Right cardiac atrium (tissue), 5 donors: ENCODE measurements around the gene ZCCHC24. TPM values are rescaled to one million over a fixed set of nuclear protein-coding genes. Genes with fewer than 3 reads are reported as not detected.
A peak's percentile ranks its signal among the peaks of the same experiment; 100 is the strongest.
"Not testable (repeated sequence)": the region's sequence is repeated elsewhere in the genome, so short reads cannot be mapped to it uniquely, and the experiment has no call there.

Experiments used
- ATAC-seq, 2 donors: fragments of 200-7000 bp; cut with Tn5 transposase; one replicate each; pipeline versions ENCODE4 v1.8.0 to v1.9.1; 2020; ENCODE audit warnings: moderate library complexity in 2 of 2, mild to moderate bottlenecking in 1 of 2
- DNase-seq, 3 donors: peaks; one replicate each; pipeline ENCODE4 v3.0.0-alpha.2; 2020
- H3K27ac ChIP-seq: one replicate; pipeline ENCODE4 v1.5.1; 2013; ENCODE audit warnings: mild to moderate bottlenecking, low read length, control low read depth, moderate library complexity
- H3K27me3 ChIP-seq: one replicate; pipeline ENCODE4 v1.6.1; 2013; ENCODE audit not compliant: control insufficient read depth, insufficient read depth
- H3K4me1 ChIP-seq: one replicate; pipeline ENCODE4 v1.6.1; 2013; ENCODE audit warnings: low read length; ENCODE audit not compliant: control insufficient read depth, insufficient read depth
- H3K4me3 ChIP-seq: one replicate; pipeline ENCODE4 v1.5.1; 2013; ENCODE audit warnings: low read length, control low read depth
- H3K9me3 ChIP-seq: one replicate; pipeline ENCODE4 v1.6.1; 2013; ENCODE audit warnings: low read length; ENCODE audit not compliant: control insufficient read depth
- whole genome bisulfite sequencing: extraction: QIAGEN DNeasy Blood & Tissue Kit; methylation state at CpG from one replicate; pipeline ENCODE4 v1.1.7; 2013; 5-methylcytosine and 5-hydroxymethylcytosine counted together
- intact Hi-C, 4 donors: fragments of 100-400 bp; cut with DNase I; formaldehyde crosslinking; loops; one replicate each; pipeline versions ENCODE4 v1.11.0 to v1.14.0; 2022 to 2023
- polyA plus RNA-seq: library from polyadenylated mRNA; stranded (reverse); fragments of 200-250 nt; gene quantifications from one replicate; pipeline ENCODE4 v1.2.3, GENCODE V29; 2013
- total RNA-seq, 4 donors: library from RNA; stranded (reverse); fragmentation: NEBNext Ultra II Directional; extraction: Animal tissue kit (Norgen Biotek cat#: 25700); gene quantifications; one replicate each; pipeline ENCODE4 v1.2.1, GENCODE V29; 2021
- donor health status: healthy with polysubstance abuse.
- donor health status: DM: no; HTN: yes; CAD: no.
- donor health status: DM: no; HTN: no; CAD: no.
- donor health status: DM: no; HTN: yes; CAD: no; lungs with severe emphysema.
- donor health status: DM: yes; HTN: yes; CAD: no.

Gene ZCCHC24
- total and polyA plus RNA-seq, 5 donors: 31.3 to 75.3 (median 62.0) TPM

GRCh38 chr10:79339266-79339665 lies 106.2 kb downstream of the ZCCHC24 start:
- ATAC-seq: no peak
- 86% methylated on average over 3 of the region's 3 CpGs for WGBS

GRCh38 chr10:79337783-79338469 lies 107.5 kb downstream of the ZCCHC24 start:
- 95% methylated on average over 7 of the region's 11 CpGs for WGBS
- ATAC-seq, H3K27ac ChIP-seq, H3K27me3 ChIP-seq, H3K4me1 ChIP-seq, H3K9me3 ChIP-seq, H3K4me3 ChIP-seq, intact Hi-C loops, DNase-seq: not testable (repeated sequence)

More at GRCh38 chr10:79339266-79339665, 106.2 kb downstream of the ZCCHC24 start:
- intact Hi-C loops: no loop called here
- no peak overlapping the region for H3K4me3 ChIP-seq
- H3K9me3 ChIP-seq: no peaks in the 10 kb centered on the region
- no peaks in the 10 kb centered on the region for H3K27me3 ChIP-seq
- no peak overlapping the region for H3K27ac ChIP-seq
- DNase-seq: no peak
- peaks cover 6% of the 10 kb centered on the region for H3K4me1 ChIP-seq

- intact Hi-C loops: no loop called here
- ATAC-seq: no peak
- Histone ChIP-seq H3K4me3 (no peak overlapping the region), H3K27ac (no peak overlapping the region), H3K27me3 (no peaks in the 10 kb centered on the region), H3K4me1 (no peaks in the 10 kb centered on the region), H3K9me3 (no peaks in the 10 kb centered on the region)
- no peak for DNase-seq
- WGBS: 62% methylated on average over 7 of the region's 7 CpGs
Measured at GRCh38 chr10:79336739-79337138, 108.7 kb downstream of the ZCCHC24 start.

- DNase-seq (no peak), ATAC-seq (no peak)
- H3K4me1 ChIP-seq: no peaks in the 10 kb centered on the region
- intact Hi-C loops: no loop called here
- H3K27ac ChIP-seq: no peak overlapping the region
- H3K9me3 ChIP-seq: no peaks in the 10 kb centered on the region
- 95% methylated on average over 3 of the region's 3 CpGs for WGBS
- no peak overlapping the region for H3K4me3 ChIP-seq
- H3K27me3 ChIP-seq: no peaks in the 10 kb centered on the region
Measured at GRCh38 chr10:79336276-79336675, 109.1 kb downstream of the ZCCHC24 start.

- peak in 1 of 3 donors; percentile 62 for DNase-seq
- ATAC-seq: peak; percentile 38 to 64
- Histone ChIP-seq H3K27ac (no peak overlapping the region), H3K4me3 (no peak overlapping the region), H3K9me3 (no peaks in the 10 kb centered on the region), H3K4me1 (no peaks in the 10 kb centered on the region), H3K27me3 (no peaks in the 10 kb centered on the region)
- intact Hi-C loops: no loop called here
- 77% methylated on average over 13 of the region's 13 CpGs for WGBS
Measured at GRCh38 chr10:79335470-79336235, 109.8 kb downstream of the ZCCHC24 start.

- H3K4me1 ChIP-seq: no peaks in the 10 kb centered on the region
- DNase-seq: no peak
- intact Hi-C loops: no loop called here
- no peaks in the 10 kb centered on the region for H3K27me3 ChIP-seq
- 75% methylated on average over 2 of the region's 2 CpGs for WGBS
- H3K9me3 ChIP-seq: no peaks in the 10 kb centered on the region
- ATAC-seq: no peak
- H3K27ac ChIP-seq: no peak overlapping the region
- H3K4me3 ChIP-seq: no peak overlapping the region
Measured at GRCh38 chr10:79335094-79335469, 110.3 kb downstream of the ZCCHC24 start.

- Histone ChIP-seq H3K4me1 (no peaks in the 10 kb centered on the region), H3K4me3 (no peak overlapping the region), H3K9me3 (no peaks in the 10 kb centered on the region), H3K27ac (no peak overlapping the region), H3K27me3 (no peaks in the 10 kb centered on the region)
- WGBS: 94% methylated on average over 2 of the region's 2 CpGs
- no peak for ATAC-seq
- intact Hi-C loops: no loop called here
- DNase-seq: no peak
Measured at GRCh38 chr10:79334573-79334972, 110.9 kb downstream of the ZCCHC24 start.

- WGBS: 100% methylated on average over 2 of the region's 2 CpGs
- Histone ChIP-seq H3K9me3 (no peaks in the 10 kb centered on the region), H3K4me1 (no peaks in the 10 kb centered on the region), H3K4me3 (no peak overlapping the region), H3K27me3 (no peaks in the 10 kb centered on the region), H3K27ac (no peak overlapping the region)
- intact Hi-C loops: no loop called here
- no peak for ATAC-seq
- DNase-seq: no peak
Measured at GRCh38 chr10:79333513-79333912, 111.9 kb downstream of the ZCCHC24 start.

GRCh38 chr10:79332610-79333315 lies 112.7 kb downstream of the ZCCHC24 start:
- ATAC-seq, DNase-seq, H3K27ac ChIP-seq, H3K4me3 ChIP-seq, H3K9me3 ChIP-seq, intact Hi-C loops, H3K4me1 ChIP-seq, H3K27me3 ChIP-seq: not testable (repeated sequence)
- 90% methylated on average over 2 of the region's 10 CpGs for WGBS
